ENCODE measurements around the gene SOCS7.

Gene SOCS7

GRCh38 chr17:38336838-38337237 is 14.8 kb upstream of the SOCS7 start:
- DNase-seq (ENCODE audit: low read depth) = no peak

GRCh38 chr17:38338053-38338452 is 13.6 kb upstream of the SOCS7 start:
- DNase-seq (ENCODE audit: low read depth) = no peak

- no peak for DNase-seq (ENCODE audit: low read depth)
Observed at GRCh38 chr17:38338535-38338934, 13.1 kb upstream of the SOCS7 start.

GRCh38 chr17:38339891-38340290 is 11.8 kb upstream of the SOCS7 start:
- DNase-seq (ENCODE audit: low read depth) = peak; percentile 41

GRCh38 chr17:38341035-38341721 is 10.5 kb upstream of the SOCS7 start:
- DNase-seq (ENCODE audit: low read depth) = peak; percentile 48

- DNase-seq (ENCODE audit: low read depth) = no peak
Observed at GRCh38 chr17:38342886-38343607, 8.6 kb upstream of the SOCS7 start.

GRCh38 chr17:38343608-38344419 is 7.8 kb upstream of the SOCS7 start, which contains the start of gene GPR179:
TSS of gene GPR179 (minus strand) at chr17:38343956. CDS start at chr17:38343789, 167 bp downstream.
- DNase-seq (ENCODE audit: low read depth) = no peak

GRCh38 chr17:38344420-38344745 is 7.3 kb upstream of the SOCS7 start:
- DNase-seq (ENCODE audit: low read depth) = no peak

- DNase-seq (ENCODE audit: low read depth) = no peak
Observed at GRCh38 chr17:38345743-38346142, 5.9 kb upstream of the SOCS7 start.

GRCh38 chr17:38349097-38349730 is 2.4 kb upstream of the SOCS7 start:
- DNase-seq (ENCODE audit: low read depth) = peak; percentile 84

- DNase-seq (ENCODE audit: low read depth) = no peak
Observed at GRCh38 chr17:38350035-38350434, 1.6 kb upstream of the SOCS7 start.

- DNase-seq (ENCODE audit: low read depth) = peak; percentile 47
Observed at GRCh38 chr17:38352245-38353085, 821 bp downstream of the SOCS7 start.

GRCh38 chr17:38353086-38353604 is 1.5 kb downstream of the SOCS7 start:
- DNase-seq (ENCODE audit: low read depth) = peak; percentile 9

- no peak for DNase-seq (ENCODE audit: low read depth)
Observed at GRCh38 chr17:38353668-38354067, 2.0 kb downstream of the SOCS7 start.

- DNase-seq (ENCODE audit: low read depth) = no peak
Observed at GRCh38 chr17:38354466-38354865, 2.8 kb downstream of the SOCS7 start.

GRCh38 chr17:38355251-38355650 is 3.6 kb downstream of the SOCS7 start:
- no peak for DNase-seq (ENCODE audit: low read depth)

GRCh38 chr17:38357486-38358123 is 6.0 kb downstream of the SOCS7 start:
- DNase-seq (ENCODE audit: low read depth) = peak; percentile 28

GRCh38 chr17:38358586-38359513 is 7.2 kb downstream of the SOCS7 start:
- peak; percentile 47 for DNase-seq (ENCODE audit: low read depth)

- peak; percentile 66 for DNase-seq (ENCODE audit: low read depth)
Observed at GRCh38 chr17:38361694-38362465, 10.2 kb downstream of the SOCS7 start.
